NOMO-1 (cell line): ENCODE results near the gene CPSF6.
A peak's percentile ranks its signal among the peaks of the same experiment; 100 is the strongest.
"Not testable (repeated sequence)": the region's sequence is repeated elsewhere in the genome, so short reads cannot be mapped to it uniquely, and the experiment has no call there.

Source experiments
- DNase-seq, 2 experiments: peaks; one replicate each; lab custom pipeline; 2025; ENCODE audit not compliant: unreplicated experiment in 2 of 2; lab: John Stamatoyannopoulos, UW

The CPSF6 gene

DNA sequence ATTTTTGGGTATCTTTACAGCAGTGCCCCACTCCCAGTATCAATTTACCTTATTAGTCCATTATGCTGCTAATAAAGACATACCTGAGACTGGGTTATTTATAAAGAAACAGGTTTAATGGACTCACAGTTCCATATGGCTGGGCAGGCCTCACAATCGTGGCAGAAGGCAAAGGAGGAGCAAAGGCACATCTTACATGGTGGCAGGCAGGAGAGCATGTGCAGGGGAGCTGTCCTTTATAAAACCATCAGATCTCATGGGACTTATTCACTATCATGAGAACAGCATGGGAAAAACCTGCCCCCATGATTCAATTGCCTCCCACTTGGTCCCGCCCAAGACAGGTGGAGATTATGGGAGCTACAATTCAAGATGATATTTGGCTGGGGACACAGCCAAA lies 77.9 kb downstream of the CPSF6 start:
- not testable (repeated sequence) for DNase-seq

- no peak for DNase-seq
Measured at GRCh38 chr12:69318225-69318624, 78.9 kb downstream of the CPSF6 start.

DNA sequence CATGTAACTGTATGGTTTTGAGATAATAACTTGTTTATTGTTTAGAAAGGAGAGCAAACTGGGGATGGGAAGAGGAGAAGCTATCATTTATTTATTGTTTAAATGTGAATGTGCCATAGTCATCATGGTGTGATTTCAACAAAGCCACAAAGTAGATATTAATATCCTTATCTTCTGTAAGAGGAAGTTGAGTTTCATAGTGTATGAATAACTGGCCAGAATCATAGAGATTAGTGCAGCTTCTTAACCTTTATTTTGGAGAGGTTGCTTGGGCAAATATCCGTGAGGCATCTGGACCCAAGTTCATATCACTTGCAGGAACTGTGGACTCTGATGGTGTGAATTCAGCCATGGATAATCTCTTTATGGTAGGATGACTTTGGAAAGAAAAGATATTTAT lies 82.0 kb downstream of the CPSF6 start:
- DNase-seq: peak; percentile 44 to 90
